ENCODE measurements around the gene SATL1. TPM values are rescaled to one million over a fixed set of nuclear protein-coding genes. Genes with fewer than 3 reads are reported as not detected.

Gene SATL1
- total RNA-seq, 1 experiment from 2014 or later, result not detected

- no TSS peak for BruUV-seq (replicated peaks)
Observed at GRCh38 chrX:85223359-85223758, 20.2 kb downstream of the SATL1 start.

GRCh38 chrX:85221361-85221760 is 22.2 kb downstream of the SATL1 start:
- no peak for ATAC-seq
- Histone ChIP-seq H3K4me1 (ENCODE audit: control insufficient read depth, insufficient read depth, low read length) (no peaks in the 10 kb centered on the region), H3K27ac (ENCODE audit: low read length) (no peak overlapping the region), H3K4me3 (ENCODE audit: low read depth in 2 of 2, low read length in 2 of 2) (no peak overlapping the region), H3K36me3 (ENCODE audit: control insufficient read depth, insufficient read depth, low read length) (no peaks in the 10 kb centered on the region), H3K9me3 (ENCODE audit: control insufficient read depth, insufficient read depth, low read depth, low read length) (no peaks in the 10 kb centered on the region), H3K27me3 (ENCODE audit: control insufficient read depth, insufficient read depth, low read length) (no peaks in the 10 kb centered on the region)
- ChIA-PET POLR2A (no interaction called here), CTCF (no interaction called here)
- intact Hi-C loops (cut with micrococcal nuclease; ENCODE audit: unreplicated experiment), result no loop called here
- TF ChIP-seq TCF7L2 (IDR thresholded peaks at IDR 0.05; ENCODE audit: low read depth, low read length) (no peak), SIN3A (IDR thresholded peaks at IDR 0.05; ENCODE audit: borderline replicate concordance, insufficient read depth, low read depth, low read length) (no peak), POLR2AphosphoS5 (IDR thresholded peaks at IDR 0.05; ENCODE audit: low read depth, low read length) (no peak)
- TF ChIP-seq, protein P1, sequence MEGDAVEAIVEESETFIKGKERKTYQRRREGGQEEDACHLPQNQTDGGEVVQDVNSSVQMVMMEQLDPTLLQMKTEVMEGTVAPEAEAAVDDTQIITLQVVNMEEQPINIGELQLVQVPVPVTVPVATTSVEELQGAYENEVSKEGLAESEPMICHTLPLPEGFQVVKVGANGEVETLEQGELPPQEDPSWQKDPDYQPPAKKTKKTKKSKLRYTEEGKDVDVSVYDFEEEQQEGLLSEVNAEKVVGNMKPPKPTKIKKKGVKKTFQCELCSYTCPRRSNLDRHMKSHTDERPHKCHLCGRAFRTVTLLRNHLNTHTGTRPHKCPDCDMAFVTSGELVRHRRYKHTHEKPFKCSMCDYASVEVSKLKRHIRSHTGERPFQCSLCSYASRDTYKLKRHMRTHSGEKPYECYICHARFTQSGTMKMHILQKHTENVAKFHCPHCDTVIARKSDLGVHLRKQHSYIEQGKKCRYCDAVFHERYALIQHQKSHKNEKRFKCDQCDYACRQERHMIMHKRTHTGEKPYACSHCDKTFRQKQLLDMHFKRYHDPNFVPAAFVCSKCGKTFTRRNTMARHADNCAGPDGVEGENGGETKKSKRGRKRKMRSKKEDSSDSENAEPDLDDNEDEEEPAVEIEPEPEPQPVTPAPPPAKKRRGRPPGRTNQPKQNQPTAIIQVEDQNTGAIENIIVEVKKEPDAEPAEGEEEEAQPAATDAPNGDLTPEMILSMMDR (IDR thresholded peaks at IDR 0.05), result no peak
- TF ChIP-seq, protein P2, sequence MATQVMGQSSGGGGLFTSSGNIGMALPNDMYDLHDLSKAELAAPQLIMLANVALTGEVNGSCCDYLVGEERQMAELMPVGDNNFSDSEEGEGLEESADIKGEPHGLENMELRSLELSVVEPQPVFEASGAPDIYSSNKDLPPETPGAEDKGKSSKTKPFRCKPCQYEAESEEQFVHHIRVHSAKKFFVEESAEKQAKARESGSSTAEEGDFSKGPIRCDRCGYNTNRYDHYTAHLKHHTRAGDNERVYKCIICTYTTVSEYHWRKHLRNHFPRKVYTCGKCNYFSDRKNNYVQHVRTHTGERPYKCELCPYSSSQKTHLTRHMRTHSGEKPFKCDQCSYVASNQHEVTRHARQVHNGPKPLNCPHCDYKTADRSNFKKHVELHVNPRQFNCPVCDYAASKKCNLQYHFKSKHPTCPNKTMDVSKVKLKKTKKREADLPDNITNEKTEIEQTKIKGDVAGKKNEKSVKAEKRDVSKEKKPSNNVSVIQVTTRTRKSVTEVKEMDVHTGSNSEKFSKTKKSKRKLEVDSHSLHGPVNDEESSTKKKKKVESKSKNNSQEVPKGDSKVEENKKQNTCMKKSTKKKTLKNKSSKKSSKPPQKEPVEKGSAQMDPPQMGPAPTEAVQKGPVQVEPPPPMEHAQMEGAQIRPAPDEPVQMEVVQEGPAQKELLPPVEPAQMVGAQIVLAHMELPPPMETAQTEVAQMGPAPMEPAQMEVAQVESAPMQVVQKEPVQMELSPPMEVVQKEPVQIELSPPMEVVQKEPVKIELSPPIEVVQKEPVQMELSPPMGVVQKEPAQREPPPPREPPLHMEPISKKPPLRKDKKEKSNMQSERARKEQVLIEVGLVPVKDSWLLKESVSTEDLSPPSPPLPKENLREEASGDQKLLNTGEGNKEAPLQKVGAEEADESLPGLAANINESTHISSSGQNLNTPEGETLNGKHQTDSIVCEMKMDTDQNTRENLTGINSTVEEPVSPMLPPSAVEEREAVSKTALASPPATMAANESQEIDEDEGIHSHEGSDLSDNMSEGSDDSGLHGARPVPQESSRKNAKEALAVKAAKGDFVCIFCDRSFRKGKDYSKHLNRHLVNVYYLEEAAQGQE (IDR thresholded peaks at IDR 0.05; ENCODE audit: insufficient read depth in 1 of 2, low read depth in 2 of 2, low read length in 1 of 2), result no peak
- BruUV-seq (replicated peaks), result no TSS peak
- in situ Hi-C loops (cut with HindIII; ENCODE audit: low pct_unique_long_range_greater_than_20kb, low sequenced_read_pairs), result no loop called here
- no peak for DNase-seq (ENCODE audit: low read depth, low spot score)

More at GRCh38 chrX:85223359-85223758, 20.2 kb downstream of the SATL1 start:
- H3K4me3 ChIP-seq (ENCODE audit: low read depth in 2 of 2, low read length in 2 of 2), result no peak overlapping the region
- TF ChIP-seq SIN3A (IDR thresholded peaks at IDR 0.05; ENCODE audit: borderline replicate concordance, insufficient read depth, low read depth, low read length) (no peak), POLR2AphosphoS5 (IDR thresholded peaks at IDR 0.05; ENCODE audit: low read depth, low read length) (no peak), TCF7L2 (IDR thresholded peaks at IDR 0.05; ENCODE audit: low read depth, low read length) (no peak)
- TF ChIP-seq, protein P1 (IDR thresholded peaks at IDR 0.05), result no peak
- TF ChIP-seq, protein P2 (IDR thresholded peaks at IDR 0.05; ENCODE audit: insufficient read depth in 1 of 2, low read depth in 2 of 2, low read length in 1 of 2), result no peak
- H3K9me3 ChIP-seq (ENCODE audit: control insufficient read depth, insufficient read depth, low read depth, low read length), result no peaks in the 10 kb centered on the region
- DNase-seq (ENCODE audit: low read depth, low spot score), result no peak
- ChIA-PET POLR2A (no interaction called here), CTCF (no interaction called here)
- no peak for ATAC-seq
- H3K27me3 ChIP-seq (ENCODE audit: control insufficient read depth, insufficient read depth, low read length), result no peaks in the 10 kb centered on the region
- no peaks in the 10 kb centered on the region for H3K36me3 ChIP-seq (ENCODE audit: control insufficient read depth, insufficient read depth, low read length)
- no peak overlapping the region for H3K27ac ChIP-seq (ENCODE audit: low read length)
- in situ Hi-C loops (cut with HindIII; ENCODE audit: low pct_unique_long_range_greater_than_20kb, low sequenced_read_pairs) (no loop called here), intact Hi-C loops (cut with micrococcal nuclease; ENCODE audit: unreplicated experiment) (no loop called here)
- H3K4me1 ChIP-seq (ENCODE audit: control insufficient read depth, insufficient read depth, low read length), result no peaks in the 10 kb centered on the region

All from Panc1 (cell line).